Upper lobe of right lung (tissue), 1 donor: ENCODE results near the gene NTHL1. TPM values are rescaled to one million over a fixed set of nuclear protein-coding genes. Genes with fewer than 3 reads are reported as not detected.

Source experiments
- ATAC-seq: fragments of 200-7000 bp; cut with Tn5 transposase; one replicate; pipeline ENCODE4 v1.9.1; 2020; ENCODE audit warnings: mild to moderate bottlenecking, moderate library complexity
- DNase-seq: peaks from one replicate; pipeline ENCODE4 v3.0.0-alpha.2; 2020
- H3K27ac ChIP-seq: fragments of 200-600 bp; one replicate; pipeline ENCODE4 v1.8.0; 2022
- H3K27me3 ChIP-seq: fragments of 200-600 bp; one replicate; pipeline ENCODE4 v1.8.0; 2022; ENCODE audit warnings: mild to moderate bottlenecking
- H3K36me3 ChIP-seq: fragments of 200-600 bp; one replicate; pipeline ENCODE4 v1.8.0; 2022
- H3K4me1 ChIP-seq: fragments of 200-600 bp; one replicate; pipeline ENCODE4 v1.8.0; 2022
- H3K4me3 ChIP-seq: fragments of 200-600 bp; one replicate; pipeline ENCODE4 v1.8.0; 2022; ENCODE audit warnings: mild to moderate bottlenecking
- H3K9me3 ChIP-seq: fragments of 200-600 bp; one replicate; pipeline ENCODE4 v1.8.0; 2022
- CTCF ChIP-seq: fragments of 200-600 bp; IDR thresholded peaks from one replicate; pipeline ENCODE4 v1.8.0; 2022; ENCODE audit warnings: antibody characterized with exemption
- intact Hi-C: fragments of 100-400 bp; cut with DNase I; formaldehyde crosslinking; loops from one replicate; pipeline ENCODE4 v1.11.0; 2022
- total RNA-seq: library from RNA; stranded (reverse); fragmentation: NEBNext Ultra II Directional; extraction: Animal tissue kit (Norgen Biotek cat#: 25700); gene quantifications from one replicate; pipeline ENCODE4 v1.2.1, GENCODE V29; 2021
- donor health status: DM: no; HTN: yes; CAD: no; lungs with severe emphysema.

The NTHL1 gene
- total RNA-seq, 1 donor from 2014 or later: 26.4 TPM

GRCh38 chr16:2078691-2079090 lies 31.1 kb upstream of the NTHL1 start:
- intact Hi-C loops: no loop called here
- H3K9me3 ChIP-seq: no peaks in the 10 kb centered on the region
- H3K4me3 ChIP-seq: no peak overlapping the region
- peaks cover 87% of the 10 kb centered on the region for H3K36me3 ChIP-seq
- H3K27me3 ChIP-seq: no peaks in the 10 kb centered on the region
- ATAC-seq: no peak
- DNase-seq: no peak
- TF ChIP-seq CTCF: no peak
- no peak overlapping the region for H3K27ac ChIP-seq
- peaks cover 8% of the 10 kb centered on the region for H3K4me1 ChIP-seq

- H3K36me3 ChIP-seq: peaks cover 87% of the 10 kb centered on the region
- DNase-seq: no peak
- no peak overlapping the region for H3K27ac ChIP-seq
Measured at GRCh38 chr16:2078096-2078495, 30.5 kb upstream of the NTHL1 start.

GRCh38 chr16:2077696-2078095 lies 30.1 kb upstream of the NTHL1 start:
- H3K36me3 ChIP-seq: peaks cover 86% of the 10 kb centered on the region

More at GRCh38 chr16:2078096-2078495, 30.5 kb upstream of the NTHL1 start:
- intact Hi-C loops: no loop called here
- Histone ChIP-seq H3K27me3 (no peaks in the 10 kb centered on the region), H3K4me3 (no peak overlapping the region), H3K4me1 (peaks cover 8% of the 10 kb centered on the region), H3K9me3 (no peaks in the 10 kb centered on the region)
- TF ChIP-seq CTCF: no peak
- no peak for ATAC-seq

DNA sequence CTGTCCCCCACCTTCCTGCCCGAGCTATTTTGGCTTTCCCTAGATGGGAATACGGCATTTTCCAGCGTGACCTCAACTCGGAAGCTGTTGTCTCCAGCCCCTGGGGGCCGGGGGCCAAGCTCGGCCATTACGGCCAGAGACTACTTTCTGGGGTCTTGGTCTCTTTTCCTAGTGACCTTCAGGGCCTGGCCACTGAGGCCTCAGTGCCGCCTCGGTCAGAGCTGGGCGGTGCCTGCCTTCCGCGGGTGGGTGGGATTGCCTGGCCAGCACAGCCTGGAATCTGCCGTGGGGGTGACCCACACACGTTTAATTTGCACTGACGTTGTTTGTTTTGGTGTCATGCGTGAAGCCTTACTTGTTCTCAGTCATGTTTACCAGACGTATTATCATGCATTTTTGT lies 29.4 kb upstream of the NTHL1 start:
- Histone ChIP-seq H3K4me1 (peaks cover 5% of the 10 kb centered on the region), H3K27ac (no peak overlapping the region), H3K4me3 (no peak overlapping the region), H3K36me3 (peaks cover 86% of the 10 kb centered on the region), H3K27me3 (no peaks in the 10 kb centered on the region), H3K9me3 (no peaks in the 10 kb centered on the region)
- DNase-seq (no peak), ATAC-seq (no peak)
- no peak for TF ChIP-seq CTCF
- intact Hi-C loops: no loop called here

More at GRCh38 chr16:2077696-2078095, 30.1 kb upstream of the NTHL1 start:
- no peak overlapping the region for H3K4me3 ChIP-seq
- peaks cover 8% of the 10 kb centered on the region for H3K4me1 ChIP-seq
- TF ChIP-seq CTCF: no peak
- DNase-seq (no peak), ATAC-seq (no peak)
- H3K9me3 ChIP-seq: no peaks in the 10 kb centered on the region
- intact Hi-C loops: no loop called here
- no peaks in the 10 kb centered on the region for H3K27me3 ChIP-seq
- H3K27ac ChIP-seq: no peak overlapping the region

GRCh38 chr16:2076072-2076865 lies 28.6 kb upstream of the NTHL1 start:
- Histone ChIP-seq H3K36me3 (peaks cover 86% of the 10 kb centered on the region), H3K27me3 (no peaks in the 10 kb centered on the region), H3K4me3 (no peak overlapping the region), H3K27ac (no peak overlapping the region), H3K9me3 (no peaks in the 10 kb centered on the region), H3K4me1 (no peaks in the 10 kb centered on the region)
- DNase-seq (no peak), ATAC-seq (no peak)
- no peak for TF ChIP-seq CTCF
- intact Hi-C loops: no loop called here
